Transverse colon (tissue), 3 donors: ENCODE data around the gene SLC9B1.
"Not testable (repeated sequence)": the region's sequence is repeated elsewhere in the genome, so short reads cannot be mapped to it uniquely, and the experiment has no call there.

ENCODE experiments used
- POLR2A ChIP-seq: fragments of 450-650 bp; IDR thresholded peaks from one replicate; pipeline ENCODE4 v1.6.1; 2016; ENCODE audit warnings: antibody characterized with exemption, mild to moderate bottlenecking, moderate library complexity
- POLR2AphosphoS5 ChIP-seq, 3 donors: sonication (generic); formaldehyde crosslinking; IDR thresholded peaks; one replicate each; pipeline ENCODE4 v1.6.1; 2016; ENCODE audit warnings: antibody characterized with exemption in 3 of 3

DNA sequence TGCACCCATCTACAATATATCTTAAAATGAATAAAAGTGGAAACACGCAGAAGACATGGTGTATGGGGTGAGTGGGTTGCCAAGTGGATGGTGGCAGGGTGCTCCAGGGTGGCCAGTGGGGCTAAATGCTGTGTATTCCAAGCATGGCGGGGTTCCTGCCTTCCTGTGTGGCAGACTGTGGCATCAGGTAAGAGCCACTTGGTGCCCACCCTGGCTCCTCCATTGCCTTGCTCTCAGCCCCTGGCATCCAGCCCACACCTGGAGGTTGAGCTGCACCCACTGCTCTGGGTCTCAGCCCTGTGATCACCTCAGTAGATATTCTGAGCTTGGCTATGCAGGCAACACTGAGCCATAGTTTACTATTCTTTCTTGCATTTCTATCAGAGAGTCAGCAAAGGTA lies 57.7 kb downstream of the SLC9B1 start:
- not testable (repeated sequence) for TF ChIP-seq POLR2A; POLR2AphosphoS5 (IDR thresholded peaks at IDR 0.05)
